Stomach (tissue), 9 donors: ENCODE results near the gene PM20D2. TPM values are rescaled to one million over a fixed set of nuclear protein-coding genes. Genes with fewer than 3 reads are reported as not detected.

Experiments
- DNase-seq, 2 donors: peaks; one replicate each; pipeline versions ENCODE4 v3.0.0 to v3.0.0-alpha.2; 2013 to 2019
- H3K27ac ChIP-seq, 5 donors: fragments of 200-600 bp in 4 of 5; sonication (generic) in 4 of 5; one replicate each; pipeline ENCODE4 v1.5.1; 2013 to 2019; ENCODE audit warnings: mild to moderate bottlenecking in 1 of 5, moderate library complexity in 1 of 5
- H3K27me3 ChIP-seq, 3 donors: fragments of 200-600 bp; sonication (generic); one replicate each; pipeline ENCODE4 v1.5.1; 2017 to 2019; ENCODE audit warnings: mixed run types in 1 of 3
- H3K36me3 ChIP-seq, 4 donors: fragments of 200-600 bp; sonication (generic); 1 replicate in 3 of 4; 2 replicates in 1 of 4; pipeline ENCODE4 v1.5.1; 2016 to 2019
- H3K4me1 ChIP-seq, 4 donors: fragments of 200-600 bp; sonication (generic); one replicate each; pipeline ENCODE4 v1.5.1; 2016 to 2019
- H3K4me3 ChIP-seq, 4 donors: fragments of 200-600 bp; sonication (generic) in 3 of 4; one replicate each; pipeline ENCODE4 v1.5.1; 2016 to 2019; ENCODE audit warnings: mild to moderate bottlenecking in 1 of 4
- H3K9me3 ChIP-seq, 4 donors: fragments of 200-600 bp; sonication (generic); one replicate each; pipeline ENCODE4 v1.5.1; 2016 to 2019
- CTCF ChIP-seq, 7 experiments: fragments of 450-650 bp in 4 of 7; fragments of 200-600 bp in 3 of 7; sonication (generic) in 3 of 7; IDR thresholded peaks; one replicate each; pipeline ENCODE4 v1.5.1; 2016 to 2019; ENCODE audit warnings: antibody characterized with exemption in 7 of 7, control low read depth in 2 of 7, mild to moderate bottlenecking in 1 of 7
- EP300 ChIP-seq: sonication (generic); formaldehyde crosslinking; IDR thresholded peaks from one replicate; pipeline ENCODE4 v1.6.1; 2017; ENCODE audit warnings: antibody characterized with exemption
- POLR2A ChIP-seq, 4 donors: fragments of 450-650 bp; IDR thresholded peaks; one replicate each; pipeline ENCODE4 v1.6.1; 2016; ENCODE audit warnings: antibody characterized with exemption in 4 of 4, control low read depth in 2 of 4, mild to moderate bottlenecking in 1 of 4, moderate library complexity in 1 of 4
- POLR2AphosphoS5 ChIP-seq, 3 donors: sonication (generic); formaldehyde crosslinking; IDR thresholded peaks; one replicate each; pipeline ENCODE4 v1.6.1; 2016; ENCODE audit warnings: antibody characterized with exemption in 3 of 3
- WGBS, 5 donors: extraction: QIAGEN DNeasy Blood & Tissue Kit in 3 of 5; methylation state at CpG; one replicate each; pipeline versions ENCODE4 v1.1.5 to v1.1.7; 2013 to 2018; 5-methylcytosine and 5-hydroxymethylcytosine counted together
- intact Hi-C: fragments of 100-400 bp; cut with DNase I; formaldehyde crosslinking; loops from one replicate; pipeline ENCODE4 v1.15.1; 2023; ENCODE audit warnings: low total_unique reads
- polyA plus RNA-seq, 3 donors: library from polyadenylated mRNA; stranded (reverse); fragments of 200-250 nt; gene quantifications; one replicate each; pipeline ENCODE4 v1.2.3, GENCODE V29; 2013
- total RNA-seq, 5 donors: library from RNA; depleted of rRNA; stranded (reverse); fragments of >200 nt; gene quantifications; one replicate each; pipeline versions ENCODE4 v1.1.0 to v1.2.3, GENCODE V29; 2014 to 2016
- donor health status: healthy with polysubstance abuse.
- donor health status: Bipolar disorder and iron deficiency.
- donor health status: healthy.

The PM20D2 gene
- total and polyA plus RNA-seq, 8 donors: 1.2 to 22.4 (median 5.6) TPM

GRCh38 chr6:89198235-89198634 lies 52.4 kb downstream of the PM20D2 start:
- Histone ChIP-seq H3K27ac (no peak overlapping the region), H3K4me3 (no peak overlapping the region), H3K4me1 (no peaks in the 10 kb centered on the region), H3K36me3 (no peaks in the 10 kb centered on the region), H3K27me3 (no peaks in the 10 kb centered on the region), H3K9me3 (peaks cover 0 to 28% (median 23%) of the 10 kb centered on the region in 4 donors)
- intact Hi-C loops: no loop called here
- DNase-seq: no peak
- TF ChIP-seq POLR2A (IDR thresholded peaks at IDR 0.05): no peak
- 65 to 77% (median 74%) methylated on average over 7 of the region's 7 CpGs for WGBS, 5 donors

GRCh38 chr6:89199579-89199978 lies 53.7 kb downstream of the PM20D2 start:
- TF ChIP-seq POLR2A (IDR thresholded peaks at IDR 0.05) (no peak), EP300 (no peak), POLR2AphosphoS5 (IDR thresholded peaks at IDR 0.05) (no peak), CTCF (IDR thresholded peaks at IDR 0.05) (no peak)
- 61 to 67% (median 62%) methylated on average over 2 of the region's 2 CpGs for WGBS, 5 donors
- H3K27ac ChIP-seq: no peak overlapping the region

GRCh38 chr6:89200706-89201215 lies 54.9 kb downstream of the PM20D2 start:
- no peak for DNase-seq
- intact Hi-C loops: no loop called here
- H3K4me3 ChIP-seq: no peak overlapping the region
- no peaks in the 10 kb centered on the region for H3K4me1 ChIP-seq
- WGBS, 5 donors: 88 to 91% (median 89%) methylated on average over 6 to 7 of the region's 7 CpGs
- TF ChIP-seq POLR2AphosphoS5 (IDR thresholded peaks at IDR 0.05): no peak
- TF ChIP-seq POLR2A (IDR thresholded peaks at IDR 0.05): no peak
- TF ChIP-seq EP300: no peak
- no peak for TF ChIP-seq CTCF (IDR thresholded peaks at IDR 0.05)
- H3K9me3 ChIP-seq: peaks cover 0 to 5% (median 3%) of the 10 kb centered on the region in 4 donors
- no peaks in the 10 kb centered on the region for H3K27me3 ChIP-seq
- no peaks in the 10 kb centered on the region for H3K36me3 ChIP-seq
- H3K27ac ChIP-seq: no peak overlapping the region

More at GRCh38 chr6:89199579-89199978, 53.7 kb downstream of the PM20D2 start:
- H3K36me3 ChIP-seq: no peaks in the 10 kb centered on the region
- intact Hi-C loops: no loop called here
- peaks cover 0 to 17% (median 14%) of the 10 kb centered on the region in 4 donors for H3K9me3 ChIP-seq
- H3K4me1 ChIP-seq: no peaks in the 10 kb centered on the region
- H3K4me3 ChIP-seq: no peak overlapping the region
- no peak for DNase-seq
- no peaks in the 10 kb centered on the region for H3K27me3 ChIP-seq

- intact Hi-C loops: no loop called here
- H3K27me3 ChIP-seq: no peaks in the 10 kb centered on the region
- no peak overlapping the region for H3K4me3 ChIP-seq
- H3K27ac ChIP-seq: no peak overlapping the region
- TF ChIP-seq POLR2A (IDR thresholded peaks at IDR 0.05) (no peak), CTCF (IDR thresholded peaks at IDR 0.05) (no peak), POLR2AphosphoS5 (IDR thresholded peaks at IDR 0.05) (no peak), EP300 (no peak)
- 84 to 90% (median 87%) methylated on average over 11 of the region's 11 CpGs for whole genome bisulfite sequencing, 5 donors
- H3K4me1 ChIP-seq: no peaks in the 10 kb centered on the region
- no peaks in the 10 kb centered on the region for H3K9me3 ChIP-seq
- H3K36me3 ChIP-seq: no peaks in the 10 kb centered on the region
- DNase-seq: no peak
Observed at GRCh38 chr6:89204096-89204495, 58.2 kb downstream of the PM20D2 start.

- intact Hi-C loops: no loop called here
Observed at GRCh38 chr6:89205819-89206218, 60.0 kb downstream of the PM20D2 start.

More at GRCh38 chr6:89205819-89206218, 60.0 kb downstream of the PM20D2 start:
- no peaks in the 10 kb centered on the region for H3K36me3 ChIP-seq
- TF ChIP-seq CTCF (IDR thresholded peaks at IDR 0.05): no peak
- TF ChIP-seq POLR2A (IDR thresholded peaks at IDR 0.05): no peak
- TF ChIP-seq EP300: no peak
- TF ChIP-seq POLR2AphosphoS5 (IDR thresholded peaks at IDR 0.05): no peak
- WGBS, 5 donors: 70 to 76% (median 71%) methylated on average over 4 of the region's 4 CpGs
- H3K9me3 ChIP-seq: no peaks in the 10 kb centered on the region
- H3K27ac ChIP-seq: no peak overlapping the region
- no peak for DNase-seq
- H3K27me3 ChIP-seq: no peaks in the 10 kb centered on the region
- H3K4me1 ChIP-seq: no peaks in the 10 kb centered on the region
- no peak overlapping the region for H3K4me3 ChIP-seq
